H1 (cell line): ENCODE measurements around the gene LRFN3. TPM values are rescaled to one million over a fixed set of nuclear protein-coding genes. Genes with fewer than 3 reads are reported as not detected.
A peak's percentile ranks its signal among the peaks of the same experiment; 100 is the strongest.

Experiments used
- CTCF ChIA-PET: fragments of 300-600 bp; sonication (Branson Sonifier 250); formaldehyde crosslinking; loops from one replicate; lab custom pipeline; 2021; ENCODE audit not compliant: partially characterized antibody; lab: Charles Lee
- POLR2A ChIA-PET: fragments of 300-600 bp; sonication (Branson Sonifier 250); formaldehyde crosslinking; loops from one replicate; lab custom pipeline; 2021; ENCODE audit warnings: inconsistent platforms; ENCODE audit not compliant: partially characterized antibody; lab: Charles Lee
- DNase-seq, 2 experiments: peaks; one replicate each; pipeline versions ENCODE4 v3.0.0 to v3.0.0-alpha.2; 2010 to 2022; ENCODE audit warnings: low spot score in 2 of 2, low read depth in 1 of 2, mixed read lengths in 1 of 2
- FAIRE-seq: peaks from 2 replicates; lab custom pipeline; 2011; peaks lifted over from hg19 to GRCh38; lab: Jason Lieb, UNC
- H2AFZ ChIP-seq: 2 replicates; pipeline ENCODE4 v1.8.1; 2012; ENCODE audit warnings: low read length, inconsistent platforms
- H2AK5ac ChIP-seq: 2 replicates; pipeline ENCODE4 v1.6.1; 2013; ENCODE audit warnings: low read depth, low read length
- H2BK120ac ChIP-seq: replicated peaks from 2 replicates; pipeline ENCODE3; 2013; ENCODE audit warnings: low read depth, low read length, inconsistent platforms
- H2BK12ac ChIP-seq: 2 replicates; pipeline ENCODE4 v1.6.1; 2013; ENCODE audit warnings: low read depth, low read length
- H2BK15ac ChIP-seq: 2 replicates; pipeline ENCODE4 v1.6.1; 2013; ENCODE audit warnings: low read length
- H2BK20ac ChIP-seq: 2 replicates; pipeline ENCODE4 v1.6.1; 2013; ENCODE audit warnings: low read length
- H2BK5ac ChIP-seq: 2 replicates; pipeline ENCODE4 v1.6.1; 2013; ENCODE audit warnings: low read depth, low read length
- H3K14ac ChIP-seq: 2 replicates; pipeline ENCODE4 v1.6.1; 2013; ENCODE audit warnings: inconsistent platforms; ENCODE audit not compliant: insufficient read length
- H3K18ac ChIP-seq: 2 replicates; pipeline ENCODE4 v1.6.1; 2013; ENCODE audit warnings: low read length; ENCODE audit errors: extremely low read depth
- H3K23ac ChIP-seq: 2 replicates; pipeline ENCODE4 v1.6.1; 2013; ENCODE audit warnings: inconsistent platforms; ENCODE audit not compliant: insufficient read length
- H3K23me2 ChIP-seq: 2 replicates; pipeline ENCODE4 v1.6.1; 2013; ENCODE audit warnings: low read depth, low read length
- H3K27ac ChIP-seq: 2 replicates; pipeline ENCODE4 v1.6.1; 2011; ENCODE audit warnings: low read depth, low read length, inconsistent platforms
- H3K27me3 ChIP-seq, 4 experiments: replicated peaks in 1 of 4; 1 replicate in 1 of 4; 2 replicates in 3 of 4; pipeline versions ENCODE4 v1.6.1 to v1.8.1; 2011 to 2013; ENCODE audit warnings: low read length in 3 of 4, mild to moderate bottlenecking in 3 of 4, inconsistent platforms in 2 of 4, mixed read lengths in 2 of 4, moderate library complexity in 1 of 4; ENCODE audit not compliant: control insufficient read depth in 3 of 4, insufficient read depth in 3 of 4; ENCODE audit errors: extremely low read depth in 1 of 4
- H3K36me3 ChIP-seq, 4 experiments: 2 replicates each; pipeline versions ENCODE4 v1.6.1 to v1.8.1; 2011 to 2013; ENCODE audit warnings: mild to moderate bottlenecking in 4 of 4, low read length in 3 of 4, moderate library complexity in 2 of 4, control low read depth in 1 of 4, inconsistent platforms in 1 of 4; ENCODE audit not compliant: insufficient read depth in 4 of 4, control insufficient read depth in 2 of 4
- H3K4ac ChIP-seq: replicated peaks from 2 replicates; pipeline ENCODE3; 2013; ENCODE audit warnings: low read length, low read depth, mixed read lengths, inconsistent platforms; ENCODE audit not compliant: insufficient read length
- H3K4me1 ChIP-seq, 4 experiments: replicated peaks in 1 of 4; 1 replicate in 1 of 4; 2 replicates in 3 of 4; pipeline versions ENCODE4 v1.6.1 to v1.8.1; 2011 to 2013; ENCODE audit warnings: low read length in 3 of 4, inconsistent platforms in 2 of 4, mixed read lengths in 1 of 4; ENCODE audit not compliant: insufficient read depth in 4 of 4, control insufficient read depth in 3 of 4
- H3K4me2 ChIP-seq, 2 experiments: 2 replicates each; pipeline versions ENCODE4 v1.6.1 to v1.8.1; 2011 to 2013; ENCODE audit warnings: low read depth in 2 of 2, low read length in 2 of 2, control low read depth in 1 of 2, inconsistent platforms in 1 of 2, mild to moderate bottlenecking in 1 of 2; ENCODE audit not compliant: insufficient read depth in 1 of 2
- H3K4me3 ChIP-seq, 4 experiments: fragments of 200-600, 300-600 bp in 1 of 4; sonication (generic), shearing (Covaris generic), sonication (Bioruptor Twin) in 1 of 4; 2 replicates each; pipeline versions ENCODE4 v1.5.1 to v1.8.1; 2011 to 2016; ENCODE audit warnings: low read length in 4 of 4, low read depth in 3 of 4, control low read depth in 2 of 4, inconsistent platforms in 2 of 4, mild to moderate bottlenecking in 2 of 4, mixed read lengths in 1 of 4, moderate library complexity in 1 of 4; ENCODE audit not compliant: insufficient read depth in 2 of 4; ENCODE audit errors: extremely low read depth in 1 of 4
- H3K56ac ChIP-seq: replicated peaks from 2 replicates; pipeline ENCODE3; 2013; ENCODE audit warnings: low read depth, mild to moderate bottlenecking, mixed read lengths, low read length, inconsistent platforms; ENCODE audit not compliant: insufficient read length
- H3K79me1 ChIP-seq: 2 replicates; pipeline ENCODE4 v1.6.1; 2013; ENCODE audit warnings: low read depth, low read length, control low read depth
- H3K79me2 ChIP-seq, 2 experiments: 2 replicates each; pipeline versions ENCODE4 v1.6.1 to v1.8.1; 2012 to 2013; ENCODE audit warnings: low read length in 2 of 2, mild to moderate bottlenecking in 2 of 2, inconsistent platforms in 1 of 2; ENCODE audit not compliant: insufficient read depth in 2 of 2, control insufficient read depth in 1 of 2
- H3K9ac ChIP-seq, 4 experiments: replicated peaks in 1 of 4; 1 replicate in 1 of 4; 2 replicates in 3 of 4; pipeline versions ENCODE4 v1.6.1 to v1.8.1; 2011 to 2013; ENCODE audit warnings: low read depth in 3 of 4, low read length in 3 of 4, control low read depth in 2 of 4, mild to moderate bottlenecking in 2 of 4, moderate library complexity in 2 of 4, inconsistent platforms in 1 of 4; ENCODE audit errors: extremely low read depth in 1 of 4
- H3K9me3 ChIP-seq, 2 experiments: 2 replicates each; pipeline versions ENCODE4 v1.6.1 to v1.8.1; 2012 to 2013; ENCODE audit warnings: mild to moderate bottlenecking in 2 of 2, moderate library complexity in 2 of 2, control low read depth in 1 of 2, inconsistent platforms in 1 of 2, low read depth in 1 of 2, low read length in 1 of 2, mixed read lengths in 1 of 2; ENCODE audit not compliant: insufficient read depth in 2 of 2
- H4K20me1 ChIP-seq, 2 experiments: replicated peaks in 1 of 2; 2 replicates each; pipeline versions ENCODE3 to v1.8.1; 2011 to 2013; ENCODE audit warnings: inconsistent platforms in 2 of 2, low read length in 2 of 2, mild to moderate bottlenecking in 1 of 2; ENCODE audit not compliant: insufficient read depth in 2 of 2, control insufficient read depth in 1 of 2
- H4K5ac ChIP-seq: 2 replicates; pipeline ENCODE4 v1.6.1; 2013; ENCODE audit warnings: low read length, low read depth, mixed read lengths, inconsistent platforms; ENCODE audit not compliant: insufficient read length
- H4K8ac ChIP-seq: 2 replicates; pipeline ENCODE4 v1.8.0; 2013; ENCODE audit warnings: mild to moderate bottlenecking, moderate library complexity, low read length, inconsistent platforms; ENCODE audit not compliant: insufficient read depth; ENCODE audit errors: extremely low read depth
- H4K91ac ChIP-seq: replicated peaks from 2 replicates; pipeline ENCODE3; 2013; ENCODE audit warnings: low read length, mixed read lengths, inconsistent platforms; ENCODE audit not compliant: insufficient read length
- BRCA1 ChIP-seq: IDR thresholded peaks from 2 replicates; pipeline ENCODE4 v1.6.1; 2012; ENCODE audit warnings: low read depth, low read length, improper control_type of control experiment
- CHD2 ChIP-seq: IDR thresholded peaks from 2 replicates; pipeline ENCODE4 v1.6.1; 2012; ENCODE audit warnings: low read length, improper control_type of control experiment
- HDAC2 ChIP-seq, 2 experiments: fragments of 300-600 bp in 1 of 2; sonication (generic) in 1 of 2; IDR thresholded peaks; 2 replicates each; pipeline ENCODE4 v1.6.1; 2011 to 2012; ENCODE audit warnings: low read depth in 2 of 2, low read length in 2 of 2, mild to moderate bottlenecking in 2 of 2, moderate library complexity in 2 of 2, borderline replicate concordance in 1 of 2, inconsistent platforms in 1 of 2
- HDAC6 ChIP-seq: IDR thresholded peaks from one replicate; pipeline ENCODE4 v1.7.1; 2012; ENCODE audit warnings: low read depth, mild to moderate bottlenecking, inconsistent platforms, low read length, moderate library complexity
- KDM1A ChIP-seq: fragments of 200-600, 300-600 bp; sonication (generic); IDR thresholded peaks from 2 replicates; pipeline ENCODE4 v1.7.1; 2016; ENCODE audit warnings: mild to moderate bottlenecking, low read length, borderline replicate concordance
- KDM4A ChIP-seq: IDR thresholded peaks from one replicate; pipeline ENCODE4 v1.7.1; 2012; ENCODE audit warnings: low read depth, mild to moderate bottlenecking, moderate library complexity, low read length, inconsistent platforms; ENCODE audit not compliant: severe bottlenecking
- POLR2A ChIP-seq, 2 experiments: IDR thresholded peaks; 1 replicate in 1 of 2; 2 replicates in 1 of 2; pipeline ENCODE4 v1.6.1; 2011; ENCODE audit warnings: low read depth in 2 of 2, low read length in 2 of 2, mild to moderate bottlenecking in 2 of 2; ENCODE audit errors: control extremely low read depth in 1 of 2
- RNF2 ChIP-seq: fragments of 200-900, 300-1000 bp; sonication (generic); IDR thresholded peaks from 2 replicates; pipeline ENCODE4 v1.7.1; 2016; ENCODE audit warnings: borderline replicate concordance, low read depth, mild to moderate bottlenecking, antibody characterized with exemption, low read length; ENCODE audit not compliant: poor library complexity, severe bottlenecking; ENCODE audit errors: missing control alignments
- TAF1 ChIP-seq: IDR thresholded peaks from 2 replicates; pipeline ENCODE4 v1.6.1; 2011; ENCODE audit warnings: mild to moderate bottlenecking, low read depth, low read length
- TCF12 ChIP-seq: IDR thresholded peaks from 2 replicates; pipeline ENCODE4 v1.6.1; 2011; ENCODE audit warnings: low read depth, mild to moderate bottlenecking, low read length
- WGBS, 2 experiments: shearing (Covaris generic) in 1 of 2; methylation state at CpG; one replicate each; pipeline versions ENCODE4 v1.1.6 to v1.1.7; 2013 to 2015; ENCODE audit warnings: low lambda C conversion rate in 2 of 2, mixed read lengths in 2 of 2, inconsistent platforms in 1 of 2, low coverage in 1 of 2, missing lambda C conversion rate in 1 of 2; ENCODE audit not compliant: insufficient replicate concordance in 2 of 2, insufficient coverage in 1 of 2, insufficient read length in 1 of 2; ENCODE audit errors: extremely low coverage in 1 of 2, missing lambda C conversion rate in 1 of 2; 5-methylcytosine and 5-hydroxymethylcytosine counted together
- polyA plus RNA-seq, 7 experiments: library from polyadenylated mRNA; depleted of rRNA in 3 of 7; stranded (reverse) in 5 of 7; unstranded in 2 of 7; fragments of >200 nt in 5 of 7; fragments of 200-250 nt in 2 of 7; gene quantifications; 1 replicate in 5 of 7; 2 replicates in 1 of 7; 4 replicates in 1 of 7; pipeline versions ENCODE4 v1.2.1 to v1.2.3, GENCODE V29; 2011 to 2013; ENCODE audit warnings: missing spikeins in 2 of 7, mixed read lengths in 2 of 7
- total RNA-seq: library from RNA; stranded (reverse); fragmentation: NEBNext Ultra II Directional; extraction: Animal tissue kit (Norgen Biotek cat#: 25700); gene quantifications from 2 replicates; pipeline ENCODE4 v1.2.1, GENCODE V29; 2021

Gene LRFN3
- total and polyA plus RNA-seq, 2 of the 8 experiments (the other 6 are each of a cell fraction or from before 2014, with no cell fraction given), result 4.6 to 16.8 TPM

GRCh38 chr19:35937345-35938281 is 1.4 kb downstream of the LRFN3 start:
- H2BK5ac ChIP-seq, result no peak overlapping the region
- H2BK12ac ChIP-seq, result no peak overlapping the region
- H3K23ac ChIP-seq, result no peak overlapping the region
- H3K23me2 ChIP-seq, result peaks cover 13% of the 10 kb centered on the region; the same call in 1 of the 2 replicates
- peaks cover 0 to 13% (median 3%) of the 10 kb centered on the region in 4 experiments; a peak in 4 of 7 replicates for H3K4me1 ChIP-seq
- no peak overlapping the region for H2AK5ac ChIP-seq
- H3K79me2 ChIP-seq, result peaks cover 0 to 6% of the 10 kb centered on the region in 2 experiments; a peak in 1 of 4 replicates
- peaks cover 2% of the 10 kb centered on the region; the same call in 1 of the 2 replicates for H3K79me1 ChIP-seq
- no peak for FAIRE-seq
- peak overlapping the region; percentile 63 to 96 (median 69) for H3K4me3 ChIP-seq
- H3K4ac ChIP-seq, result no peak overlapping the region
- no peak overlapping the region for H4K5ac ChIP-seq
- no peak overlapping the region for H3K14ac ChIP-seq
- ChIA-PET CTCF (interaction anchor here (1.0 to 1.2 kb wide), 2 partner anchors 33 to 47 kb away, joined by 3 read pairs; no protein-coding TSS in a partner anchor), POLR2A (interaction anchor here (1.2 kb wide), 1 partner anchor 11 kb away, joined by 3 read pairs; no protein-coding TSS in a partner anchor)
- no peak overlapping the region for H3K27ac ChIP-seq
- 84% methylated on average over 14 of the region's 14 CpGs; no CpG with 5 or more reads in 1 of the 2 experiments for WGBS, 2 experiments
- no peak for DNase-seq
- no peaks in the 10 kb centered on the region for H3K9me3 ChIP-seq
- H2BK120ac ChIP-seq, result no peak overlapping the region
- no peak overlapping the region for H3K56ac ChIP-seq
- no peak overlapping the region; a peak in 1 of 7 replicates for H3K9ac ChIP-seq
- H2AFZ ChIP-seq, result no peak overlapping the region
- no peak overlapping the region for H2BK15ac ChIP-seq
- peaks cover 0 to 14% of the 10 kb centered on the region in 2 experiments for H4K20me1 ChIP-seq
- H3K27me3 ChIP-seq, result no peaks in the 10 kb centered on the region; a peak in 1 of 7 replicates
- H3K4me2 ChIP-seq, result peak overlapping the region; percentile 66 to 88
- H4K91ac ChIP-seq, result no peak overlapping the region
- H3K36me3 ChIP-seq, result peaks cover 0 to 14% (median 1%) of the 10 kb centered on the region in 4 experiments; a peak in 1 of 8 replicates
- 0 out of 2 replicates have a peak overlapping the region, but pooled peaks have one; percentile 26 for H4K8ac ChIP-seq
- H3K18ac ChIP-seq, result no peak overlapping the region; the same call in 1 of the 2 replicates
- no peak overlapping the region for H2BK20ac ChIP-seq
- TF ChIP-seq CHD2 (no peak), POLR2A (IDR thresholded peaks at IDR 0.05; ENCODE audit: control extremely low read depth in 1 of 2, low read depth in 2 of 2, low read length in 2 of 2) (no peak), BRCA1 (no peak), RNF2 (no peak), TCF12 (no peak), KDM4A (no peak), TAF1 (no peak), HDAC6 (no peak), HDAC2 (IDR thresholded peaks at IDR 0.05; ENCODE audit: borderline replicate concordance in 1 of 2, low read depth in 2 of 2, low read length in 2 of 2) (no peak), KDM1A (no peak)
